Endothelial cell of umbilical vein (primary cell): ENCODE data around the gene FAM222B. TPM values are rescaled to one million over a fixed set of nuclear protein-coding genes. Genes with fewer than 3 reads are reported as not detected.

Experiments used
- BruUV-seq: library from RNA; stranded (reverse); fragments of 400-500 nt; replicated peaks from 2 replicates; lab custom pipeline; 2021; lab: Mats Ljungman, UMichigan
- CTCF ChIA-PET: fragments of 300-600, 350-600 bp; sonication (Branson Sonifier 250); formaldehyde crosslinking; loops from one replicate; lab custom pipeline; 2021; ENCODE audit warnings: antibody characterized with exemption, inconsistent platforms; lab: Charles Lee
- POLR2A ChIA-PET: fragments of 300-600, 350-600 bp; sonication (Branson Sonifier 250); formaldehyde crosslinking; loops from one replicate; lab custom pipeline; 2021; ENCODE audit warnings: antibody characterized with exemption, inconsistent platforms; lab: Charles Lee
- DNase-seq: peaks from one replicate; pipeline ENCODE4 v3.0.0-alpha.2; 2011; ENCODE audit warnings: low read depth, low spot score
- FAIRE-seq: peaks from 2 replicates; lab custom pipeline; 2011; peaks lifted over from hg19 to GRCh38; lab: Jason Lieb, UNC
- H2AFZ ChIP-seq: 2 replicates; pipeline ENCODE4 v1.6.0; 2012; ENCODE audit warnings: low read depth, low read length, control low read depth, inconsistent platforms
- H3K27ac ChIP-seq: 2 replicates; pipeline ENCODE4 v1.5.1; 2011; ENCODE audit warnings: low read depth, mild to moderate bottlenecking, control low read depth, low read length, moderate library complexity; ENCODE audit not compliant: insufficient read depth
- H3K27me3 ChIP-seq, 2 experiments: 2 replicates each; pipeline versions ENCODE4 v1.6.0 to v1.6.1; 2011; ENCODE audit warnings: low read length in 2 of 2, mixed read lengths in 1 of 2; ENCODE audit not compliant: control insufficient read depth in 2 of 2, insufficient read depth in 2 of 2
- H3K36me3 ChIP-seq, 2 experiments: 2 replicates in 1 of 2; 3 replicates in 1 of 2; pipeline ENCODE4 v1.5.1; 2011; ENCODE audit warnings: low read length in 2 of 2, mild to moderate bottlenecking in 1 of 2, moderate library complexity in 1 of 2; ENCODE audit not compliant: control insufficient read depth in 2 of 2, insufficient read depth in 2 of 2; ENCODE audit errors: extremely low read depth in 1 of 2
- H3K4me1 ChIP-seq: 3 replicates; pipeline ENCODE4 v1.5.1; 2011; ENCODE audit warnings: mild to moderate bottlenecking, low read length; ENCODE audit not compliant: control insufficient read depth, insufficient read depth; ENCODE audit errors: extremely low read depth
- H3K4me2 ChIP-seq: 2 replicates; pipeline ENCODE4 v1.6.1; 2011; ENCODE audit warnings: low read length, control low read depth, mixed read lengths; ENCODE audit not compliant: insufficient read depth
- H3K4me3 ChIP-seq, 3 experiments: fragments of 200-600 bp in 1 of 3; sonication (generic), shearing (Covaris generic) in 1 of 3; replicated peaks in 1 of 3; 2 replicates each; pipeline ENCODE4 v1.5.1; 2011 to 2016; ENCODE audit warnings: control low read depth in 3 of 3, low read length in 3 of 3, mild to moderate bottlenecking in 2 of 3, inconsistent platforms in 1 of 3, low read depth in 1 of 3, moderate library complexity in 1 of 3; ENCODE audit not compliant: insufficient read depth in 1 of 3
- H3K79me2 ChIP-seq: 2 replicates; pipeline ENCODE4 v1.6.0; 2012; ENCODE audit warnings: low read length, inconsistent platforms; ENCODE audit not compliant: control insufficient read depth, insufficient read depth
- H3K9ac ChIP-seq: replicated peaks from 2 replicates; pipeline ENCODE3; 2011; ENCODE audit warnings: low read length, control low read depth; ENCODE audit not compliant: insufficient read depth; ENCODE audit errors: extremely low read depth
- H3K9me1 ChIP-seq: replicated peaks from 3 replicates; pipeline ENCODE4 v1.6.0; 2011; ENCODE audit warnings: mild to moderate bottlenecking, low read length; ENCODE audit not compliant: control insufficient read depth, insufficient read depth; ENCODE audit errors: extremely low read depth
- H3K9me3 ChIP-seq: replicated peaks from 2 replicates; pipeline ENCODE4 v1.5.1; 2012; ENCODE audit warnings: low read length, inconsistent platforms; ENCODE audit not compliant: control insufficient read depth, insufficient read depth
- H4K20me1 ChIP-seq: replicated peaks from 2 replicates; pipeline ENCODE3; 2011; ENCODE audit warnings: mild to moderate bottlenecking, low read length; ENCODE audit not compliant: control insufficient read depth, insufficient read depth; ENCODE audit errors: extremely low read depth
- EZH2 ChIP-seq: IDR thresholded peaks from 2 replicates; pipeline ENCODE4 v1.6.1; 2012; ENCODE audit warnings: borderline replicate concordance, low read depth, mild to moderate bottlenecking, moderate library complexity, low read length, inconsistent platforms; ENCODE audit not compliant: severe bottlenecking
- FOS ChIP-seq: IDR thresholded peaks from 2 replicates; pipeline ENCODE4 v1.6.1; 2011; ENCODE audit warnings: mild to moderate bottlenecking, low read length, moderate library complexity, borderline replicate concordance; ENCODE audit not compliant: insufficient read depth
- GATA2 ChIP-seq: IDR thresholded peaks from 2 replicates; pipeline ENCODE4 v1.7.0; 2011; ENCODE audit warnings: low read depth, mild to moderate bottlenecking, moderate library complexity, mixed read lengths, low read length; ENCODE audit not compliant: insufficient read length, insufficient read depth
- JUN ChIP-seq: IDR thresholded peaks from 2 replicates; pipeline ENCODE4 v1.6.1; 2011; ENCODE audit warnings: borderline replicate concordance, low read depth; ENCODE audit not compliant: insufficient read length, insufficient read depth
- MYC ChIP-seq: IDR thresholded peaks from one replicate; pipeline ENCODE4 v1.6.1; 2011; ENCODE audit warnings: mild to moderate bottlenecking, low read depth, low read length
- POLR2A ChIP-seq: IDR thresholded peaks from 2 replicates; pipeline ENCODE4 v1.6.1; 2012; ENCODE audit warnings: low read depth, mild to moderate bottlenecking, control low read depth, low read length
- POLR2AphosphoS5 ChIP-seq: IDR thresholded peaks from 2 replicates; pipeline ENCODE4 v1.6.1; 2012; ENCODE audit warnings: low read depth, mild to moderate bottlenecking, control low read depth, low read length, moderate library complexity; ENCODE audit not compliant: insufficient read depth
- dilution Hi-C: fragments of 300-500 bp; cut with MboI; formaldehyde crosslinking; loops from one replicate; pipeline ENCODE4 v1.15.0; 2019; ENCODE audit warnings: low sequenced_read_pairs; ENCODE audit not compliant: extremely low pct_ligation_motif_present
- intact Hi-C: fragments of 100-400 bp; cut with micrococcal nuclease; formaldehyde crosslinking; loops from one replicate; pipeline ENCODE4 v1.10.0; 2022
- polyA plus RNA-seq, 4 experiments: library from polyadenylated mRNA; depleted of rRNA in 3 of 4; stranded (reverse) in 3 of 4; unstranded in 1 of 4; fragments of >200 nt; gene quantifications; 2 replicates each; pipeline versions ENCODE4 v1.2.1 to v1.2.3, GENCODE V29; 2011 to 2012; ENCODE audit warnings: missing spikeins in 1 of 4
- total RNA-seq: library from RNA; stranded (reverse); gene quantifications from 2 replicates; pipeline ENCODE4 v1.2.3, GENCODE V29; 2021
- TF ChIP-seq, protein P1 (sequence below): IDR thresholded peaks from 2 replicates; pipeline ENCODE4 v1.6.1; 2011; ENCODE audit not compliant: insufficient read depth, insufficient read length
- TF ChIP-seq, protein P2 (sequence below), 2 donors: IDR thresholded peaks; 1 replicate in 1 of 2; 2 replicates in 1 of 2; pipeline ENCODE4 v1.5.1; 2011; ENCODE audit warnings: low read length in 2 of 2, mild to moderate bottlenecking in 2 of 2, moderate library complexity in 2 of 2, control low read depth in 1 of 2, inconsistent platforms in 1 of 2, low read depth in 1 of 2; ENCODE audit not compliant: insufficient read depth in 1 of 2; ENCODE audit errors: extremely low read depth in 1 of 2

The FAM222B gene
- total and polyA plus RNA-seq, 2 donors (not counting 3 experiments of a cell fraction or from before 2014, with no cell fraction given), result 21.1 to 30.6 TPM

DNA sequence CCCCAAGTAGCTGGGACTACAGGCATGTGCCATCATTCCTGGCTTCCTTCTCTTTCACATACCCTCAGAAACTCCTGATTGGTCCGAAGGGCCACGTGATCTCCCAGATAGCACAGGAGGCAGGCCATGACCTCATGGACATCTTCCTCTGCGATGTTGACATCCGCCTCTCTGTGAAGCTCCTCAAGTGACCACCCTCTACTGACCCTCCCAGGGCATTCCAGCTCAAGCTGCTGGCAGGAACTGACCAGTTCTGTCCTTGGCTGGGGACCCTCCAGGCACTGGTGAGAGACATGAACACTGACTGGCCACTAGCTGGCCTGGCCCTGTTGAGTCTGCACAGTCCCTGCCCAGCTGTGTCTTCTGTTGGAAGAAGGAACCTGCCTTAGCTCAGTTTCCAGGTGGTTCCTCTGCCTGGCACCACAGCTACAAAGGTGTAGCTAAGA is 17.8 kb upstream of the FAM222B start:
- TF ChIP-seq EZH2 (no peak), FOS (no peak)
- TF ChIP-seq, protein P1, sequence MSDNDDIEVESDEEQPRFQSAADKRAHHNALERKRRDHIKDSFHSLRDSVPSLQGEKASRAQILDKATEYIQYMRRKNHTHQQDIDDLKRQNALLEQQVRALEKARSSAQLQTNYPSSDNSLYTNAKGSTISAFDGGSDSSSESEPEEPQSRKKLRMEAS, result no peak

DNA sequence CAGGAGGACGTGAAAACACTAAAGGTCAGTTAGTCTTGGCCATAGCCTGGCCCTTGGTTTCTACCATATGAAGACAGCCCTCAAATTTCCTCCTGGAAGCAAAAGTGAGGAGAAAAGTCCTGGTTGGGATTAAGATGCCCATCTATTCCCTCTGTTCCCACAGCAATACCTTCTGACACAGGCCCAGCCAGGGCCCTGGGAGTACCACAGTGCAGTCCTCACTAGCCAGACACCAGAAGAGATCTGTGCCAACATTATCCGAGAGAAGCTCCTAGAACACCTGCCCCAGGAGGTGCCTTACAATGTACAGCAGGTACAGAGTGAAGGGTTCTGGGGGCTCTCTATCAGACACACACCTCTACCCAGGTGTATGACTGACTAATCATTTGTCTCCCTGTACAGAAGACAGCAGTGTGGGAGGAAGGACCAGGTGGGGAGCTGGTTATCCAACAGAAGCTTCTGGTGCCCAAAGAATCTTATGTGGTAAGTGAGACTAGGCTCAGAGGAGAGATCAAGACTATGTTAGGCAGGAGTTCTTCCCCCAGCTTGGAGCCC is 16.3 kb upstream of the FAM222B start:
- H3K4me3 ChIP-seq, result no peak overlapping the region
- intact Hi-C loops, result no loop called here
- H3K27ac ChIP-seq, result no peak overlapping the region
- peaks cover 10% of the 10 kb centered on the region for H3K79me2 ChIP-seq
- H4K20me1 ChIP-seq, result no peaks in the 10 kb centered on the region
- BruUV-seq, result no TSS peak
- FAIRE-seq (no peak), DNase-seq (no peak)
- H3K4me1 ChIP-seq, result peaks cover 12% of the 10 kb centered on the region
- TF ChIP-seq, protein P1, result no peak
- TF ChIP-seq GATA2, result no peak
- no peak for TF ChIP-seq JUN
- no peak for TF ChIP-seq POLR2A
- TF ChIP-seq MYC, result no peak
- TF ChIP-seq FOS, result no peak
- TF ChIP-seq, protein P2, sequence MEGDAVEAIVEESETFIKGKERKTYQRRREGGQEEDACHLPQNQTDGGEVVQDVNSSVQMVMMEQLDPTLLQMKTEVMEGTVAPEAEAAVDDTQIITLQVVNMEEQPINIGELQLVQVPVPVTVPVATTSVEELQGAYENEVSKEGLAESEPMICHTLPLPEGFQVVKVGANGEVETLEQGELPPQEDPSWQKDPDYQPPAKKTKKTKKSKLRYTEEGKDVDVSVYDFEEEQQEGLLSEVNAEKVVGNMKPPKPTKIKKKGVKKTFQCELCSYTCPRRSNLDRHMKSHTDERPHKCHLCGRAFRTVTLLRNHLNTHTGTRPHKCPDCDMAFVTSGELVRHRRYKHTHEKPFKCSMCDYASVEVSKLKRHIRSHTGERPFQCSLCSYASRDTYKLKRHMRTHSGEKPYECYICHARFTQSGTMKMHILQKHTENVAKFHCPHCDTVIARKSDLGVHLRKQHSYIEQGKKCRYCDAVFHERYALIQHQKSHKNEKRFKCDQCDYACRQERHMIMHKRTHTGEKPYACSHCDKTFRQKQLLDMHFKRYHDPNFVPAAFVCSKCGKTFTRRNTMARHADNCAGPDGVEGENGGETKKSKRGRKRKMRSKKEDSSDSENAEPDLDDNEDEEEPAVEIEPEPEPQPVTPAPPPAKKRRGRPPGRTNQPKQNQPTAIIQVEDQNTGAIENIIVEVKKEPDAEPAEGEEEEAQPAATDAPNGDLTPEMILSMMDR (IDR thresholded peaks at IDR 0.05; ENCODE audit: extremely low read depth in 1 of 2, insufficient read depth in 1 of 2, low read depth in 1 of 2, low read length in 2 of 2), result no peak
- no peak for TF ChIP-seq POLR2AphosphoS5
- no peaks in the 10 kb centered on the region for H3K9me1 ChIP-seq
- ChIA-PET CTCF (interaction anchor here (0.9 to 1.0 kb wide), 2 partner anchors 9 to 132 kb away, joined by 3 read pairs; no protein-coding TSS in a partner anchor), POLR2A (no interaction called here)
- H3K4me2 ChIP-seq, result no peak overlapping the region
- H3K36me3 ChIP-seq, result peaks cover 13 to 21% of the 10 kb centered on the region in 2 experiments
- H3K27me3 ChIP-seq, result no peaks in the 10 kb centered on the region
- H2AFZ ChIP-seq, result no peak overlapping the region
- no peaks in the 10 kb centered on the region for H3K9me3 ChIP-seq
- dilution Hi-C loops, result no loop called here
- H3K9ac ChIP-seq, result no peak overlapping the region

More for the DNA sequence above, 17.8 kb upstream of the FAM222B start:
- FAIRE-seq, result no peak
- DNase-seq, result no peak
- Histone ChIP-seq H3K9me1 (no peaks in the 10 kb centered on the region), H3K79me2 (peaks cover 9% of the 10 kb centered on the region), H3K27me3 (no peaks in the 10 kb centered on the region), H2AFZ (no peak overlapping the region), H3K4me2 (no peak overlapping the region), H3K9ac (no peak overlapping the region), H3K9me3 (no peaks in the 10 kb centered on the region), H3K4me1 (peaks cover 12% of the 10 kb centered on the region), H3K4me3 (no peak overlapping the region), H3K27ac (no peak overlapping the region), H4K20me1 (no peaks in the 10 kb centered on the region), H3K36me3 (peaks cover 13 to 21% of the 10 kb centered on the region in 2 experiments)
- dilution Hi-C loops, result no loop called here
- ChIA-PET CTCF (interaction anchor here (1.5 to 1.9 kb wide), 2 partner anchors 17 to 97 kb away, joined by 4 to 6 read pairs; no protein-coding TSS in a partner anchor), POLR2A (no interaction called here)
- BruUV-seq, result no TSS peak
- intact Hi-C loops, result no loop called here
